Fibroblast of pulmonary artery (primary cell): ENCODE data around the gene OGDH.

Experiments
- DNase-seq: peaks from one replicate; pipeline ENCODE4 v3.0.0-alpha.2; 2010; ENCODE audit warnings: low read depth
- H3K4me3 ChIP-seq: replicated peaks from 2 replicates; pipeline ENCODE4 v1.5.1; 2011; ENCODE audit warnings: low read depth, mild to moderate bottlenecking, control low read depth, low read length, moderate library complexity
- TF ChIP-seq, protein P1 (sequence below): IDR thresholded peaks from 2 replicates; pipeline ENCODE4 v1.5.1; 2011; ENCODE audit warnings: mild to moderate bottlenecking, control low read depth, low read length, inconsistent platforms; ENCODE audit errors: missing control alignments

OGDH gene

DNA sequence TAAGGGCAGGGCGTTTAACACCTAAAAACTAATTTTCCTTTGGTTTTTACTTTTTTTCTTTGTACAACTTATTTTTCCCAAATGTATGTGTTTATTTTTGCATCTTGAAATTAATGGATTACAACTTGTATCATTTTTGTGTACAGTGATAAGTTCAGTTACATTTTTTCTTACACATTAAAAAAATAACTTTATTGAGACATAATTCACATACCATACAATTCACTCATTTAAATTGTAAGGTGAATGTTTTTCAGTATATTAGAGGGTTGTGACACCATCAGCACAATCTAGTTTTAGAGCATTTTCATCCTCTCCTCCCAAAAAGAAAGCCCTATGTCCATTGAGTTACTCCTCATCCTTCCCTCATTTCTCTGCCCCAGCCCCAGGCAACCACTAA is 11.6 kb downstream of the OGDH start:
- no peak overlapping the region for H3K4me3 ChIP-seq
- TF ChIP-seq, protein P1, sequence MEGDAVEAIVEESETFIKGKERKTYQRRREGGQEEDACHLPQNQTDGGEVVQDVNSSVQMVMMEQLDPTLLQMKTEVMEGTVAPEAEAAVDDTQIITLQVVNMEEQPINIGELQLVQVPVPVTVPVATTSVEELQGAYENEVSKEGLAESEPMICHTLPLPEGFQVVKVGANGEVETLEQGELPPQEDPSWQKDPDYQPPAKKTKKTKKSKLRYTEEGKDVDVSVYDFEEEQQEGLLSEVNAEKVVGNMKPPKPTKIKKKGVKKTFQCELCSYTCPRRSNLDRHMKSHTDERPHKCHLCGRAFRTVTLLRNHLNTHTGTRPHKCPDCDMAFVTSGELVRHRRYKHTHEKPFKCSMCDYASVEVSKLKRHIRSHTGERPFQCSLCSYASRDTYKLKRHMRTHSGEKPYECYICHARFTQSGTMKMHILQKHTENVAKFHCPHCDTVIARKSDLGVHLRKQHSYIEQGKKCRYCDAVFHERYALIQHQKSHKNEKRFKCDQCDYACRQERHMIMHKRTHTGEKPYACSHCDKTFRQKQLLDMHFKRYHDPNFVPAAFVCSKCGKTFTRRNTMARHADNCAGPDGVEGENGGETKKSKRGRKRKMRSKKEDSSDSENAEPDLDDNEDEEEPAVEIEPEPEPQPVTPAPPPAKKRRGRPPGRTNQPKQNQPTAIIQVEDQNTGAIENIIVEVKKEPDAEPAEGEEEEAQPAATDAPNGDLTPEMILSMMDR = no peak
- DNase-seq = no peak

GRCh38 chr7:44618753-44619152 is 12.3 kb downstream of the OGDH start:
- TF ChIP-seq, protein P1 = no peak
- H3K4me3 ChIP-seq = no peak overlapping the region
- DNase-seq = no peak

DNA sequence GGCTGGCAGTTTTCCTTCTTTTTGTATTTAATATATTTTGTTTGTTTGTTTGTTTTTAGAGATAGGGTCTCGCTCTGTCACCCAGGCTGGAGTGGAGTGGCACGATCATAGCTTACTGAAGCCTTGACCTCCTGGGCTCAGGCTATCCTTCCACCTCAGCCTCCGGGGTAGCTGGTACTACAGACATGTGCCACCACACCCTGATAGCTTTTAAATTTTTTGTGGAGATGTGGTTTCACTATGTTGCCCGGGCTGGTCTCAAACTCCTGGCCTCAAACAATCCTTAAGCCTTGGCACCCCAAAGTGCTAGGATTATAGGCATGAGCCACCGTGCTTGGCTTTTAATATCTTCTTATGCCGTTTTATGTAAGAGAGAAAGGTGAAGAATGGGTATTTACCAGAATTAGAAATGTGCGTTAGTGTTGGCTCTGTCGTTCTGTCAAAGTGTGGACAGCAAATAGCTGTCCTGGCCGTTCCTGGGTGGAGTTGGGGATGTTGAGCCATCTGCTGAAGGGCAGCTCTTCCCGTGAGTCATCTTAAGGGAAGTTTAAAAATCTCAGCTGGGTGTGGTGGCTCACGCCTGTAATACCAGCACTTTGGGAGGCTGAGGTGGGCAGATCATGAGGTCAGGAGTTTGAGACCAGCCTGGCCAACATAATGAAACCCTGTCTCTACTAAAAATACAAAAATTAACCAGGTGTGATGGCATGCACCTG is 14.8 kb downstream of the OGDH start:
- DNase-seq = no peak
- H3K4me3 ChIP-seq = no peak overlapping the region

DNA sequence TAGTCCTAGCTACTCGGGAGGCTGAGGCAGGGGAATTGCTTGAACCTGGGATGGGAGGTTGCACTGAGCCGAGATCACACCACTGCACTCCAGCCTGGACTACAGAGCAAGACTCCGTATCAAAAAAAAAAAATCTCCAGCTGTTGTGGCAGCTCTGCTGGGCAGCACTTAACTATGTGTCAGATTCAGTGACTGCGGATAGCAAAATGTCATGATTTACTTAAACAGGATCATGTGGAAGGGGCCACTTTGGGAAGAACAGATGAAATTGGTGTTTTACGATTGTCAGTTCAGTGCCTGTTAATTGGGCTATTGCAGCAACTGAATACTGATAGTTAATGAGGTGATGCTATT is 15.3 kb downstream of the OGDH start:
- no peak for DNase-seq
- no peak overlapping the region for H3K4me3 ChIP-seq
- TF ChIP-seq, protein P1 = no peak

More for the DNA sequence above, 14.8 kb downstream of the OGDH start:
- TF ChIP-seq, protein P1 = no peak

DNA sequence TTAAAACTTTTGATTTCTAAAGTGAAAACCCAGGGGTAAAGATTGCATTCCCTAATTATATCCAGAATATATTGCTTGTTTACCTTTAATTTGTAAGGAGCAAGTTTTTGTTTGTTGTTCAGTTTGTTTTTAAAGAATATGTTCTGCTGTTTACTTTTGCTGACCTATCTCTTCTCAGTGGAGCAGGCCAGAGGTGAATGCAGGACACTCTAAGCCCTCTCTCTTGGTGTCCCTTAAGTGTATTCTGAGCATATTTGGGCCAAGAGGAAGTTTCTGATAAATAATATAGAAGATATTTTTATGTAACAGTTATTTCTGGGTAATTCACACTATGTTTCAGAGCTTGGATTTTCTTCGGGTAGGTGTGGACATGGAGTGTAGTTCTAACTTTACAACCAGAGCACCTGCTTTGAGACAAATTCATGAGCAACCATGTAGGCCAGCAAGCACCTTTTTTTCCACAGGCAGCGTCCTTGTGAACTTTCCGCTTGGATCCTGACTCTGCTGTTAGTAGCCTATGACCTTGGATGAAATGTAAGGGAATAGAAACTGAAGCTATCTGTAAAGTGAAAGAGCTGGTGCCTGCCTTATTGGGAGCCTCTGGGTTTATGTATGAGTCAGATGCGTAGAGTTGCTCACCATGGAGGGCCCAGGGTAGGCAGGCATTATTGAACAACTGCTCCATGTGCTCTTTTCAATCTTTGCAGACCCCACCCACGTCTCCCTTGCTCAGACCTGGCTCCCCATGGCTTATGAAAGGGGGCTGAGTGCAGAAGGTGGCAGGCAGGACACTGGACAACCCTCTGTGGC is 16.1 kb downstream of the OGDH start:
- no peak overlapping the region for H3K4me3 ChIP-seq
- TF ChIP-seq, protein P1 = no peak
- no peak for DNase-seq

DNA sequence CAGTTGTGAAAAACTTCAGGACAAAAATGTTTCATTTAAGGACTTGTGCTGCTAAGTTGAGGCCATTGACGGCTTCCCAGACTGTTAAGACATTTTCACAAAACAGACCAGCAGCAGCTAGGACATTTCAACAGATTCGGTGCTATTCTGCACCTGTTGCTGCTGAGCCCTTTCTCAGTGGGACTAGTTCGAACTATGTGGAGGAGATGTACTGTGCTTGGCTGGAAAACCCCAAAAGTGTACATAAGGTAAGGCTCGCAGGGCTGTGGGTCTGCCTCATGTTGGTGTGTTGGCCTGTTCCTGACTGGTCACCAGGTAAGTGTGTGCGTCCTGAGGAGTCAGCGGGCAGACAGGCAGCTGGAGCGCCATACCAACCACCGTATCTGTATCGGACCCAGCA is 17.9 kb downstream of the OGDH start:
- no peak overlapping the region for H3K4me3 ChIP-seq
- TF ChIP-seq, protein P1 = no peak
- no peak for DNase-seq
